Activated CD8-positive, alpha-beta memory T cell treated with anti-CD3 and anti-CD28 coated beads, Interleukin-2, amount 50 U/mL, for 1 hour (primary cell): ENCODE results near the gene TAX1BP3.

Experiments used
- DNase-seq: peaks from one replicate; pipeline ENCODE4 v3.0.0-alpha.2; 2020; ENCODE audit errors: extremely low read depth

The TAX1BP3 gene

DNA sequence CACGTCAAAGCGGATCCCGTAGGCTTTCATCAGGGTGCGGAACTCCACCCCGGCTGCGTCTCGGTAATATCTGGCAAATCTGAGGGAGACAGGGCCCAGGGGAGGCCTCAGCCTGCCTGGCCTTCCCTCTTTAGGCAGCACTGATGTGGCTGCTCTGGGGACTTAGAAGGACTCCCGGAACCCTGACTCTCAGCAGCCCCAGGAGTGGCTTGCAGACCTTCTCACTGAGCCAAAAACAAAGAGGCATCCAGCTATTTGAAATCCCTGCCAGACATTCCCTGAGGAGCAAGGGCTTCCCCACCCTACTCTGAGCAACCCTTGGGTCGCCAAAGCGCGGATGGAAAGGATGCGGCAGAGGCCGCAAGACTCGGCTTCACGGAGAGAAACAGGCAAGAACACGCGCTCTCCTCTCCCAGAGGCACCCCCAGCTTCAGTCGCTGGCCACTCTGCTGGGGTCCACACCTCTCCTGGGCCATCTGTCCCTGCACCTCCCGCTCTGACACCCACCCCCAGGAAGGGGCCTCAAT lies 19.7 kb upstream of the TAX1BP3 start:
- no peak for DNase-seq

- DNase-seq = no peak
Measured at GRCh38 chr17:3685174-3685573, 16.8 kb upstream of the TAX1BP3 start.

DNA sequence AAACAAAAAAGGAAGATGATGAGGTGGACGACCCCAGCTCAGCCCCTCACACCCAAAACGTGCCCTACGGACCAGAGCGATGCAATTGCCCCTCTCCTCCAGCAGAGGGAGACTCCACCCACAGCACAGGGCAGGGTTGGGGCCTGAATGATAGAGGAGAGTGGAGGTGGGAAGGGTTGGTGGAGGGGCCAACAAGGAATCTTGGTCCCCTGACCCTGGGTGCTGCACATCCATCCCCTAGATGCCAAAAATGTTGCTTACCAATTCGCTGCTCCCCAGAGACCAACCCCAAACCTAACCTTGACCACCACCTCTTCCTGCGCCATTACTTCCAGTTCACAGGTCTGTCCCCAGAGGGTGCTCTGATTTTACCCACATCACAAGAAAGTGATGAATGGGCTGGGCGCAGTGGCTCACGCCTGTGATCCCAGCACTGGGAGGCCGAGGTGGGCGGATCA lies 14.7 kb upstream of the TAX1BP3 start:
- DNase-seq = no peak

- no peak for DNase-seq
Measured at GRCh38 chr17:3682033-3682432, 13.7 kb upstream of the TAX1BP3 start.

GRCh38 chr17:3681565-3681964 lies 13.2 kb upstream of the TAX1BP3 start:
- DNase-seq = no peak

GRCh38 chr17:3681057-3681456 lies 12.7 kb upstream of the TAX1BP3 start:
- DNase-seq = no peak

DNA sequence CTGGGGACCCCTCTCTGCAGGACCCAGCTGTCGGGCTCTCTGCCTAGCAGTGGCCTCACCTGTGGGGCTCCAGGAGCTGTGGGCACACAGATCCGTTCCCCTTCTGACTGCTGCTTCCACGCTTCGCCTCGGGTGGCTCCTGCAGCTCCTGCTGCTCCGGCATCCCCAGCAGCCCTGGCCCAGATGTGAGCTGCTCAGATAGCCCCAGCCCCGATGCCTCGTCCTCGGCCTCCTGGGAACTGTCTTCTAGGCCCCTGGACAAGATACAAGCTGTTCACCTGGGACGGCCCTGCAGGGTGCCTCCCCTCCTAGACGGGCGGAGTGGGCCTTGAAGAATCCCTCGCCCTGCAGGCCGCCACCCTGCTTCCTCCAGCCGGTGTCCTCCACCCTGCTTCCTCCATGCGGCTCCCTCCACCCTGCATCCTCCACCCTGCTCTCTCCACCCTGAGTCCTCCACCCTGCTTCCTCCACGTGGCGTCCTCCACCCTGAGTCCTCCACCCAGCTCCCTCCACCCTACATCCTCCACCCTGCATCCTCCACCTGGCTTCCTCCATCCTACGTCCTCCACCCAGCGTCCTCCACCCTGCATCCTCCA lies 11.3 kb upstream of the TAX1BP3 start:
- no peak for DNase-seq

GRCh38 chr17:3678821-3679530 lies 10.6 kb upstream of the TAX1BP3 start:
- no peak for DNase-seq

- DNase-seq = no peak
Measured at GRCh38 chr17:3678095-3678820, 9.9 kb upstream of the TAX1BP3 start.

DNA sequence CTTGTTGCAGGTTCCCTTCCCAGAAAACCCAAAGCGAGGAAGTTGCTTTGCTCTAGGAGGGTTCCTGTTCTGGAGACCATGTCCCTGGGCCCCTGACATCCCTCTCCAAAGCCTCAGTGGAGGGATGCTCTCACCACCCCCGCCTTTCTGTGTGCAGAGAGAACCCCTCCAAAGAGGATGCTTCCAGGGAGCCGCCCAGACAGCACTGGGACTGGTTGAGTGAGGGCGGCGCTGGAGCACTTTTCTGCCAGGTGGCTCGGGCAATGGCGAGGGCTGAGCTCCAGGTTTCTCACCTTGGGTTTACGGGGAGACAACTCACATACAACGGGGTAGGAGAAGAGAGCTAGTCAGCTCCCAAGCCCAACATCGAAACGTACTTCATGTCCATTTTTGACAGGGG lies 7.5 kb upstream of the TAX1BP3 start:
- no peak for DNase-seq

- DNase-seq = no peak
Measured at GRCh38 chr17:3672571-3672970, 4.2 kb upstream of the TAX1BP3 start.

GRCh38 chr17:3669548-3669947 lies 1.2 kb upstream of the TAX1BP3 start:
- no peak for DNase-seq

DNA sequence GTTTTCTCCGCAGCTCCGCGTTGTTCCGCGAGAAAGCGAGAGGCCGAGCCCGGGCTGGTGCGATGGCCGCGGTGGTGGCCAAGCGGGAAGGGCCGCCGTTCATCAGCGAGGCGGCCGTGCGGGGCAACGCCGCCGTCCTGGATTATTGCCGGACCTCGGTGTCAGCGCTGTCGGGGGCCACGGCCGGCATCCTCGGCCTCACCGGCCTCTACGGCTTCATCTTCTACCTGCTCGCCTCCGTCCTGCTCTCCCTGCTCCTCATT lies 638 bp upstream of the TAX1BP3 start:
- no peak for DNase-seq

DNA sequence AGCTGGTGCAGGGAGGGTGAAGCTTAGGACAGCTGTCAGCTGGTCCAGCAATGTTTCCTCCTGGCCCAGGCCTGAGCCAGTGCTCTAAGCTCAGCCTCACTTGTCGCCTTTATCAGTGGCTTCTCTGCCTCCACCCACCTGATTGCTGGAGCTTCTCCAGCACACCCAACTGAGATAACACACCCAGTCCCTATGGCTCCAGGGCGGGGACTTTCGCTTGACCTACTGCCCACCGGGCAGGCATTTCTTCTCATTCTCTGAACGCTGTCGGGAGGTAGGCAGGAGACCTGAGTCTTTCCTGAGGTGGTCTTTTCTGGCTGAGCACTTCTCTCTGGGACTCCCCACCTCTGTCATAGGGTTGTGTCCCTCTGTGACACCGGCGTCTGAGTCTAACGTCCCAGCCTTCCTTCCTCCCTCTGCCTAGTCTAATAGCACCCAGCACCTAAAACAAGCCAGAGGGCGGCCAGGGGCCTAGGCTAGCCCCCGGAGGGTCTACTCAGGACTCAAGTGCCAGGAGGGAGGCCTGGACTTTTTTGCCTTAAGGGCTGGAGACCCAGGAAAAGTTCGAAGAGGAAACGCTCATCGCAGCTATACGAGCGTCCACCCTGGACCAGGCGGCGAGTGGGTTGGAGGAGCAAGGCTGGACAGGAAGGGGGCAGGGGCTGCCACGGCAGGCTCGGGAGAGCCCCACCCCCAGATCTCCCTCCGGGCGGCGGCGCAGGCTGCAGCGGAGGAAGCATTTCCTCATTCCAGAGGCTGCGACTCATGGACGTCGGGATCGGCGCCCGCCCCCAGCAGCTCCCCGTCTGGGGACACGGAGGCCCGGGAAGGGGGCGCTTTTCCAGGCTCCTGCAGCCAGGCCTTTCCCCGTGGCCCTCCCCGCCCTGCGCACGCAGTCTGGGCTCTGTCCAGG lies 756 bp downstream of the TAX1BP3 start:
- no peak for DNase-seq

DNA sequence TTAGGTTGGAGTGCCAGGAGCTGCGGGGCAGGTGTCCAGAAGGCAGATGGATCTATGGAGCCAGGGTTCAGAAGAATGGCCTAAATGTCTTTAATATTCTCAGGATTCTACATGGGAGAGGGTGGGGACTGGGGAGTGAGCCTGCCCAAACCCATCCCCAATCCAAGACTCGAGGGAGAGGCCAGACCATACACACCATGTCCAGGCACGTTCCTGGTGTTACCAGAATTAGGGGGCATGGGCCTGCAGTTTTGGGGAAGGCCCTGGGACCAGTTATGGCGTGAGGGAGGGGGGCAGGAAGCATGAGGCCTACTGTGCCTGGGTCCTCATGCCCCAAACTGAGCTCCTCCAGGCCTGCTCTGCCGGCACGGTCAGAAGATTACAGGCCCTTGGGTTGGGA lies 1.9 kb downstream of the TAX1BP3 start:
- no peak for DNase-seq

DNA sequence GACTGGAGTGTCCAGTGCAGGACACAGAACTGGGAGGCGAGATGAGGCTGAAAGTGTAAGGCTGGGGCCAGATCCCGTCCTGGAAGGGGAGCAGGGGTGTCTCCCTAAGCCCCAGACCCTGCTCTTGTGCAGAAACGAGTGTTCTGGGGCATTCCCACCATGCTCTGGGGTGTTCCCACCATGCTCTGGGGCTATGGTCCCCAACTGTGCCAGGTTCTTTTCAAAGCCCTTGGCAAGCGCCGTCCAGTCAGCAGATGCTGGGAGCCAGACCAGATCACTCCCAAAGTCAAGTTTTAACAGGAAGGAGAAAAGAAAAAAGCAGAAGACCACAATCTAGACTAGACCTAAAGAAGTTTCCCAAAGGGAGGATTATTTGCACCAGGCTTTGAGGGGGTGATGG lies 2.5 kb downstream of the TAX1BP3 start:
- DNase-seq = no peak

- no peak for DNase-seq
Measured at GRCh38 chr17:3663102-3664011, 5.0 kb downstream of the TAX1BP3 start.

DNA sequence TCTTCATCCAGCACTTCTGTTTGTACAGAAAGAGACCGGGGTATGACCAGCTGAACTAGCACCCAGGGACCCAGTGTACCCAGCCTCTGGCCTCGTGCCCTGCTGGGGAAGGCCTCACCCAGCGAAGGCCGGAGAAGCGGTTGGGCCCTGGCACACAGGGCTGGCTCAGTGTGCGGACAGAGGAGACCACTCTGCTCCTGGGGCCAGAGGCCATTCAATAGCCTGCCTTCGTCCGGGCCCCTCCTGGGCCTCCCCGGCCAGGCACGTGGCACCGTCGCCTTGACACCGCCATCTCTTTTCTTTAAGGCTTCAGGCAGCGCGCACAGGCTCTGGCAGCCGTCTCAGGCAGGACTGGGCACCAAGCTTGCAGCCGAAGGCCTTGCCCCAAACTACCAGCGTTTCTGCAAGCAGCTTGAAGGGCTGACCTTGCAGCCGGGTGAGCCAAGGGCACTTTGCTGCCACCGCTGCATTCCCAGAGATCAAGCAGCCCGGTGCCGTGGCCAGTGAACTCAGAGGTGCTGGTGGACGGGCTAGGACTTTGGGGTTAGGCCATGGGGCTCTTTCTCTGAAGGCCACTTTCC lies 8.0 kb downstream of the TAX1BP3 start:
- DNase-seq = no peak

- no peak for DNase-seq
Measured at GRCh38 chr17:3659541-3660111, 8.8 kb downstream of the TAX1BP3 start.

GRCh38 chr17:3658784-3659449 lies 9.5 kb downstream of the TAX1BP3 start:
- no peak for DNase-seq
